RWPE2 (cell line): ENCODE results near the gene MRPS34.

Experiments used
- ATAC-seq: fragments of 200-7000 bp; cut with Tn5 transposase; 3 replicates; pipeline ENCODE4 v1.9.1; 2021; ENCODE audit warnings: low read depth
- DNase-seq: peaks from one replicate; pipeline ENCODE4 v3.0.0-alpha.2; 2020; ENCODE audit warnings: low spot score
- H3K27ac ChIP-seq: fragments of 450-650 bp; 2 replicates; pipeline ENCODE4 v1.5.1; 2017; ENCODE audit warnings: mild to moderate bottlenecking; ENCODE audit not compliant: poor library complexity, severe bottlenecking
- H3K27me3 ChIP-seq: fragments of 250-450 bp; sonication (Bioruptor Pico); 2 replicates; pipeline ENCODE4 v1.5.1; 2021; ENCODE audit warnings: mild to moderate bottlenecking, moderate library complexity; ENCODE audit not compliant: insufficient read depth, poor library complexity, severe bottlenecking
- H3K36me3 ChIP-seq: fragments of 250-450 bp; sonication (Bioruptor Pico); 2 replicates; pipeline ENCODE4 v1.5.1; 2020; ENCODE audit warnings: low read depth, mild to moderate bottlenecking, moderate library complexity
- H3K4me1 ChIP-seq: fragments of 250-450 bp; sonication (Bioruptor Pico); 2 replicates; pipeline ENCODE4 v1.5.1; 2021; ENCODE audit warnings: mild to moderate bottlenecking, moderate library complexity; ENCODE audit not compliant: insufficient read depth, poor library complexity, severe bottlenecking
- H3K4me3 ChIP-seq: fragments of 250-450 bp; sonication (Bioruptor Pico); 2 replicates; pipeline ENCODE4 v1.5.1; 2021; ENCODE audit warnings: mild to moderate bottlenecking, moderate library complexity; ENCODE audit not compliant: severe bottlenecking
- H3K9me3 ChIP-seq: fragments of 250-450 bp; sonication (Bioruptor Pico); 2 replicates; pipeline ENCODE4 v1.5.1; 2021; ENCODE audit warnings: mild to moderate bottlenecking, moderate library complexity; ENCODE audit not compliant: severe bottlenecking
- CTCF ChIP-seq: fragments of 450-650 bp; IDR thresholded peaks from one replicate; pipeline ENCODE4 v1.5.1; 2017; ENCODE audit warnings: mild to moderate bottlenecking, moderate library complexity; ENCODE audit not compliant: poor library complexity, severe bottlenecking

MRPS34 gene

GRCh38 chr16:1794908-1795666 lies 22.2 kb upstream of the MRPS34 start:
- Histone ChIP-seq H3K27me3 (no peaks in the 10 kb centered on the region), H3K36me3 (no peaks in the 10 kb centered on the region), H3K9me3 (peaks cover 8% of the 10 kb centered on the region), H3K27ac (no peak overlapping the region), H3K4me3 (no peak overlapping the region), H3K4me1 (no peaks in the 10 kb centered on the region)
- no peak for TF ChIP-seq CTCF
- no peak for DNase-seq
- no peak for ATAC-seq

DNA sequence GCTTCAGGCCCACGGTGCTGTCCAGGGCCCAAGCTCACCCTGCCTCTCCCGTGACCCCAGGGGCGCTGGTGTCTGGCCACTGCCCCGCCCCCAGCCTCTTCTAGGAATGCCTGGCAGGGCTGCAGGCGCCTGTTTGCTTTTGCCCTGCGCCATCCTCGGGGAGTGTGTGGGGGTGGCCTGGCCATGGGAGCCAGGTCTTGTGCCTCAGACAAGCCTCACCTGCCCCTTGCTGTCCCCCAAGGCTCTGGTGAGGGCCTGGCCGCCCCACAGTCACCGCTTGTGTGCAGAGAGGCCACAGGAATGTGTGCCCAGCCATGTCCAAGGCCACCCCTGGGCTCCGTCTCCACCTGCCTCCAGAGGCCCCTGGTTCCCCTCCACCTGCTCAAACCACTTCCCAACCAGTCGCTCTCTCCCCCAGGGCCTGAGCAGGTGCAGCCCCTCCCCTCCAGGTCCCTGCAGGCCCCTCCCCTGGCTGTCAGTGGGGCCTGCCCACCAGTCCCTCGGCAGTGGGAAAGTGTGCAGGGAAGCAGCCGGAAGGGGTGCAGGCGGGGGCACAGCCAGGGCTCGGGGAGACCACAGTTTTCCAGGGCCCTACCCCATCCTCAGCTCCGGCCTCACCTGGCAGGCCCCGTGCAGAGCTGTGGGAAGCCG lies 21.4 kb upstream of the MRPS34 start:
- peak; percentile 63 for DNase-seq
- Histone ChIP-seq H3K27ac (no peak overlapping the region), H3K36me3 (peaks cover 5% of the 10 kb centered on the region), H3K9me3 (peaks cover 8% of the 10 kb centered on the region), H3K4me3 (no peak overlapping the region), H3K4me1 (no peaks in the 10 kb centered on the region), H3K27me3 (no peaks in the 10 kb centered on the region)
- ATAC-seq: peak; percentile 10; the same call in 1 of the 3 replicates
- TF ChIP-seq CTCF: no peak

GRCh38 chr16:1793578-1794220 lies 20.8 kb upstream of the MRPS34 start, which contains the start of gene IGFALS:
TSS of gene IGFALS (minus strand) at chr16:1793705. CDS start at chr16:1793652, 53 bp downstream.
- ATAC-seq (peak; percentile 22; the same call in 1 of the 3 replicates), DNase-seq (no peak)
- TF ChIP-seq CTCF: no peak
- no peaks in the 10 kb centered on the region for H3K4me1 ChIP-seq
- peaks cover 8% of the 10 kb centered on the region for H3K9me3 ChIP-seq
- no peak within 1 kb of the TSS for H3K27ac ChIP-seq
- H3K36me3 ChIP-seq: peaks cover 12% of the 10 kb centered on the region
- no peaks in the 10 kb centered on the region for H3K27me3 ChIP-seq
- no peak within 1 kb of the TSS for H3K4me3 ChIP-seq

GRCh38 chr16:1792836-1793577 lies 20.1 kb upstream of the MRPS34 start:
- no peaks in the 10 kb centered on the region for H3K27me3 ChIP-seq
- H3K4me1 ChIP-seq: no peaks in the 10 kb centered on the region

More at GRCh38 chr16:1792836-1793577, 20.1 kb upstream of the MRPS34 start:
- TF ChIP-seq CTCF: no peak
- ATAC-seq (no peak), DNase-seq (peak; percentile 66)
- H3K27ac ChIP-seq: no peak overlapping the region
- H3K36me3 ChIP-seq: peaks cover 17% of the 10 kb centered on the region
- peaks cover 5% of the 10 kb centered on the region for H3K9me3 ChIP-seq
- H3K4me3 ChIP-seq: no peak overlapping the region
